ENCODE data around the gene KCNJ15. TPM values are rescaled to one million over a fixed set of nuclear protein-coding genes. Genes with fewer than 3 reads are reported as not detected.
"Not testable (repeated sequence)": the region's sequence is repeated elsewhere in the genome, so short reads cannot be mapped to it uniquely, and the experiment has no call there.

KCNJ15 gene
- total RNA-seq, 1 experiment from 2014 or later, result not detected

GRCh38 chr21:38234395-38235142 is 22.2 kb upstream of the KCNJ15 start (continued):
- TF ChIP-seq YY1 (IDR thresholded peaks at IDR 0.05; ENCODE audit: extremely low read depth, insufficient replicate concordance, low read depth, low read length) (no peak), CEBPB (IDR thresholded peaks at IDR 0.05; ENCODE audit: low read depth) (no peak), ATF3 (IDR thresholded peaks at IDR 0.05) (no peak), EZH2phosphoT487 (IDR thresholded peaks at IDR 0.05; ENCODE audit: borderline replicate concordance) (no peak), SRF (IDR thresholded peaks at IDR 0.05; ENCODE audit: low read depth) (no peak), SP1 (IDR thresholded peaks at IDR 0.05; ENCODE audit: low read depth) (no peak)

DNA sequence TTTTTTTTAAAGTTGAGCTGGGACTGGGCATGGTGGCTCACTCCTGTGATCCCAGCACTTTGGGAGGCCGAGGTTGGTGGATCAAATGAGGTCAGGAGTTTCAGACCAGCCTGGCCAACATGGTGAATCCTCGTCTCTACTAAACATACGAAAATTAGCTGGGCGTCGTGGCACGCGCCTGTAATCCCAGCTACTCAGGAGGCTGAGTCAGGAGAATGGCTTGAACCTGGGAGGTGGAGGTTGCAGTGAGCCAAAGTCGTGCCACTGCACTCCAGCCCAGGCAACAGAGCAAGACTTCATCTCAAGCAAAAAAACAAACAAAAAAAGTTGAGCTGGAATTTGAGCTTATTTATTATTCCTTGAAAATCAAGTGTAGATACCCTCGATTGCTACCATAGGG is 21.5 kb upstream of the KCNJ15 start:
- H3K4me3 ChIP-seq (replicated peaks in 1 of 2; ENCODE audit: low read depth in 1 of 2, low read length in 2 of 2); H2AFZ ChIP-seq (ENCODE audit: low read depth, low read length, poor library complexity, severe bottlenecking); RAD21 ChIA-PET (ENCODE audit: low non-redundant PET in 1 of 2, low total read pairs in 2 of 2, uncharacterized antibody in 2 of 2, unreplicated experiment in 2 of 2); DNase-seq (ENCODE audit: low read depth, low spot score); H3K27me3 ChIP-seq (ENCODE audit: insufficient read depth, low read length); ATAC-seq; CTCF ChIA-PET; H3K9ac ChIP-seq (ENCODE audit: low read length); H4K20me1 ChIP-seq (ENCODE audit: insufficient read depth); H3K4me2 ChIP-seq (ENCODE audit: low read length); H3K9me2 ChIP-seq (ENCODE audit: insufficient read depth); POLR2A ChIA-PET; H3K36me3 ChIP-seq (ENCODE audit: control insufficient read depth in 1 of 2, insufficient read depth in 2 of 2, low read length in 2 of 2); intact Hi-C loops (cut with micrococcal nuclease); H3K27ac ChIP-seq (ENCODE audit: low read depth, low read length); H3K79me2 ChIP-seq (ENCODE audit: insufficient read depth, low read length); BruUV-seq (replicated peaks); H3K4me1 ChIP-seq (ENCODE audit: control insufficient read depth in 1 of 2, insufficient read depth in 2 of 2, low read length in 2 of 2): not testable (repeated sequence)
- H3K9me3 ChIP-seq (ENCODE audit: control insufficient read depth in 1 of 2, insufficient read depth in 1 of 2, low read depth in 1 of 2, low read length in 2 of 2), result peaks cover 0 to 17% of the 10 kb centered on the region in 2 experiments; a peak in 2 of 4 replicates

DNA sequence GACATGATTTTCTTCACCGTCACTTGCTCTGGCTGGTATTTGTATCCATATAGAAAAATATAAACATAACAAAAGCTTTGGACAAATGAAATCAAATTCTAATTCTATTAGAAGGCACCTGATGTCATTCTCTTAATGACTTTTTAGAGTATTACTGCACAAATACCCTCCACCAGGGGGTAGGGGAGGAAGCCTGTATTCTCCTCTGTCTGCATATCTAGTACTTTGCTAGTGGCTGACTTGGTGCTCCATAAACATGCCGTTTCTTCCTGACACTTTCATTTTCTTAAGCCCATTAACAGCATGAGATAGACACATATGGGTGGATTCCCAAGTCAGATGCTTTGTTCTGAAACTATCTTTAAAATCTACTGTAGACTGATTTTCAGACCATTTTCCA is 20.6 kb upstream of the KCNJ15 start:
- Histone ChIP-seq H4K20me1 (ENCODE audit: insufficient read depth) (no peaks in the 10 kb centered on the region), H2AFZ (ENCODE audit: low read depth, low read length, poor library complexity, severe bottlenecking) (no peak overlapping the region), H3K27me3 (ENCODE audit: insufficient read depth, low read length) (no peaks in the 10 kb centered on the region), H3K27ac (ENCODE audit: low read depth, low read length) (no peak overlapping the region), H3K9ac (ENCODE audit: low read length) (no peak overlapping the region), H3K9me3 (ENCODE audit: control insufficient read depth in 1 of 2, insufficient read depth in 1 of 2, low read depth in 1 of 2, low read length in 2 of 2) (peaks cover 0 to 15% of the 10 kb centered on the region in 2 experiments; a peak in 2 of 4 replicates), H3K4me2 (ENCODE audit: low read length) (no peak overlapping the region), H3K4me3 (replicated peaks in 1 of 2; ENCODE audit: low read depth in 1 of 2, low read length in 2 of 2) (no peak overlapping the region), H3K36me3 (ENCODE audit: control insufficient read depth in 1 of 2, insufficient read depth in 2 of 2, low read length in 2 of 2) (no peaks in the 10 kb centered on the region), H3K79me2 (ENCODE audit: insufficient read depth, low read length) (no peaks in the 10 kb centered on the region), H3K9me2 (ENCODE audit: insufficient read depth) (no peaks in the 10 kb centered on the region), H3K4me1 (ENCODE audit: control insufficient read depth in 1 of 2, insufficient read depth in 2 of 2, low read length in 2 of 2) (no peaks in the 10 kb centered on the region)
- CTCF ChIA-PET, result no interaction called here
- POLR2A ChIA-PET, result no interaction called here
- no peak for DNase-seq (ENCODE audit: low read depth, low spot score)
- no peak for ATAC-seq
- RAD21 ChIA-PET (ENCODE audit: low non-redundant PET in 1 of 2, low total read pairs in 2 of 2, uncharacterized antibody in 2 of 2, unreplicated experiment in 2 of 2), result no interaction called here
- BruUV-seq (replicated peaks), result no TSS peak
- intact Hi-C loops (cut with micrococcal nuclease), result no loop called here
- TF ChIP-seq ELF1 (IDR thresholded peaks at IDR 0.05; ENCODE audit: borderline replicate concordance, low read depth) (no peak), YY1 (IDR thresholded peaks at IDR 0.05; ENCODE audit: extremely low read depth, insufficient replicate concordance, low read depth, low read length) (no peak), FOSL1 (IDR thresholded peaks at IDR 0.05; ENCODE audit: low read depth) (no peak), EZH2 (IDR thresholded peaks at IDR 0.05) (no peak), CEBPB (IDR thresholded peaks at IDR 0.05; ENCODE audit: low read depth) (no peak), SRF (IDR thresholded peaks at IDR 0.05; ENCODE audit: low read depth) (no peak)
- TF ChIP-seq, protein P1, sequence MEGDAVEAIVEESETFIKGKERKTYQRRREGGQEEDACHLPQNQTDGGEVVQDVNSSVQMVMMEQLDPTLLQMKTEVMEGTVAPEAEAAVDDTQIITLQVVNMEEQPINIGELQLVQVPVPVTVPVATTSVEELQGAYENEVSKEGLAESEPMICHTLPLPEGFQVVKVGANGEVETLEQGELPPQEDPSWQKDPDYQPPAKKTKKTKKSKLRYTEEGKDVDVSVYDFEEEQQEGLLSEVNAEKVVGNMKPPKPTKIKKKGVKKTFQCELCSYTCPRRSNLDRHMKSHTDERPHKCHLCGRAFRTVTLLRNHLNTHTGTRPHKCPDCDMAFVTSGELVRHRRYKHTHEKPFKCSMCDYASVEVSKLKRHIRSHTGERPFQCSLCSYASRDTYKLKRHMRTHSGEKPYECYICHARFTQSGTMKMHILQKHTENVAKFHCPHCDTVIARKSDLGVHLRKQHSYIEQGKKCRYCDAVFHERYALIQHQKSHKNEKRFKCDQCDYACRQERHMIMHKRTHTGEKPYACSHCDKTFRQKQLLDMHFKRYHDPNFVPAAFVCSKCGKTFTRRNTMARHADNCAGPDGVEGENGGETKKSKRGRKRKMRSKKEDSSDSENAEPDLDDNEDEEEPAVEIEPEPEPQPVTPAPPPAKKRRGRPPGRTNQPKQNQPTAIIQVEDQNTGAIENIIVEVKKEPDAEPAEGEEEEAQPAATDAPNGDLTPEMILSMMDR (IDR thresholded peaks at IDR 0.05 in 2 of 3, conservative IDR thresholded peaks at IDR 0.05 in 1 of 3; ENCODE audit: borderline replicate concordance in 1 of 3, insufficient read depth in 1 of 3, low read depth in 2 of 3, low read length in 2 of 3), result no peak
- TF ChIP-seq, protein P2, sequence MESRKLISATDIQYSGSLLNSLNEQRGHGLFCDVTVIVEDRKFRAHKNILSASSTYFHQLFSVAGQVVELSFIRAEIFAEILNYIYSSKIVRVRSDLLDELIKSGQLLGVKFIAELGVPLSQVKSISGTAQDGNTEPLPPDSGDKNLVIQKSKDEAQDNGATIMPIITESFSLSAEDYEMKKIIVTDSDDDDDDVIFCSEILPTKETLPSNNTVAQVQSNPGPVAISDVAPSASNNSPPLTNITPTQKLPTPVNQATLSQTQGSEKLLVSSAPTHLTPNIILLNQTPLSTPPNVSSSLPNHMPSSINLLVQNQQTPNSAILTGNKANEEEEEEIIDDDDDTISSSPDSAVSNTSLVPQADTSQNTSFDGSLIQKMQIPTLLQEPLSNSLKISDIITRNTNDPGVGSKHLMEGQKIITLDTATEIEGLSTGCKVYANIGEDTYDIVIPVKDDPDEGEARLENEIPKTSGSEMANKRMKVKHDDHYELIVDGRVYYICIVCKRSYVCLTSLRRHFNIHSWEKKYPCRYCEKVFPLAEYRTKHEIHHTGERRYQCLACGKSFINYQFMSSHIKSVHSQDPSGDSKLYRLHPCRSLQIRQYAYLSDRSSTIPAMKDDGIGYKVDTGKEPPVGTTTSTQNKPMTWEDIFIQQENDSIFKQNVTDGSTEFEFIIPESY (IDR thresholded peaks at IDR 0.05; ENCODE audit: extremely low read depth, insufficient replicate concordance, low read length), result no peak

Data from HCT116 (cell line).